ENCODE results near the gene INSC.

DNA sequence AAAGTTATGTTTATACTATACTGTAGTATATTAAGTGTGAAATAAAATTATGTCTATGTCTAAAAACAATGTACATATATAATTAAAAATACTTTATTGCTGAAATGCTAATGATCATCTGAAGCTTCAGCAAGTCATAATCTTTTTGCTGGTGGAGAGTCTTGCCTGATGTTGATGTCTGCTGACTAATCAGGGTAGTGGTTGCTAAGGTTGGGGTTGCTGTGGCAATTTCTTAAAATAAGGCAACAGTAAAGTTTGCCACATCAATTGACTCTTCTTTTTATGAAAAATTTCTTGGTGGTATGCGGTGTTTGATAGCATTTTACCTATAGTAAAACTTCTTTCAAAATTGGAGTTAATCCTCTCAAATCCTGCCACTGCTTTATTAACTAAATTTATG, 21.4 kb downstream of the INSC start:
- no peak for TF ChIP-seq CTCF (conservative IDR thresholded peaks at IDR 0.05)
- TF ChIP-seq ZFX (IDR thresholded peaks at IDR 0.05): no peak
